Right cardiac atrium (tissue), 5 donors: ENCODE results near the gene ZNF224. TPM values are rescaled to one million over a fixed set of nuclear protein-coding genes. Genes with fewer than 3 reads are reported as not detected.
"Not testable (repeated sequence)": the region's sequence is repeated elsewhere in the genome, so short reads cannot be mapped to it uniquely, and the experiment has no call there.

Source experiments
- ATAC-seq, 2 donors: fragments of 200-7000 bp; cut with Tn5 transposase; one replicate each; pipeline versions ENCODE4 v1.8.0 to v1.9.1; 2020; ENCODE audit warnings: moderate library complexity in 2 of 2, mild to moderate bottlenecking in 1 of 2
- DNase-seq, 3 donors: peaks; one replicate each; pipeline ENCODE4 v3.0.0-alpha.2; 2020
- H3K27ac ChIP-seq: one replicate; pipeline ENCODE4 v1.5.1; 2013; ENCODE audit warnings: mild to moderate bottlenecking, low read length, control low read depth, moderate library complexity
- H3K27me3 ChIP-seq: one replicate; pipeline ENCODE4 v1.6.1; 2013; ENCODE audit not compliant: control insufficient read depth, insufficient read depth
- H3K4me1 ChIP-seq: one replicate; pipeline ENCODE4 v1.6.1; 2013; ENCODE audit warnings: low read length; ENCODE audit not compliant: control insufficient read depth, insufficient read depth
- H3K4me3 ChIP-seq: one replicate; pipeline ENCODE4 v1.5.1; 2013; ENCODE audit warnings: low read length, control low read depth
- H3K9me3 ChIP-seq: one replicate; pipeline ENCODE4 v1.6.1; 2013; ENCODE audit warnings: low read length; ENCODE audit not compliant: control insufficient read depth
- WGBS: extraction: QIAGEN DNeasy Blood & Tissue Kit; methylation state at CpG from one replicate; pipeline ENCODE4 v1.1.7; 2013; 5-methylcytosine and 5-hydroxymethylcytosine counted together
- intact Hi-C, 4 donors: fragments of 100-400 bp; cut with DNase I; formaldehyde crosslinking; loops; one replicate each; pipeline versions ENCODE4 v1.11.0 to v1.14.0; 2022 to 2023
- polyA plus RNA-seq: library from polyadenylated mRNA; stranded (reverse); fragments of 200-250 nt; gene quantifications from one replicate; pipeline ENCODE4 v1.2.3, GENCODE V29; 2013
- total RNA-seq, 4 donors: library from RNA; stranded (reverse); fragmentation: NEBNext Ultra II Directional; extraction: Animal tissue kit (Norgen Biotek cat#: 25700); gene quantifications; one replicate each; pipeline ENCODE4 v1.2.1, GENCODE V29; 2021
- donor health status: healthy with polysubstance abuse.
- donor health status: DM: no; HTN: yes; CAD: no.
- donor health status: DM: no; HTN: no; CAD: no.
- donor health status: DM: no; HTN: yes; CAD: no; lungs with severe emphysema.
- donor health status: DM: yes; HTN: yes; CAD: no.

Gene ZNF224
- total and polyA plus RNA-seq, 5 donors, result 10.1 to 17.0 (median 15.8) TPM

- Histone ChIP-seq H3K9me3 (no peaks in the 10 kb centered on the region), H3K27ac (no peak overlapping the region), H3K4me3 (peak overlapping the region; percentile 76), H3K4me1 (no peaks in the 10 kb centered on the region), H3K27me3 (no peaks in the 10 kb centered on the region)
- DNase-seq (no peak), ATAC-seq (peak; percentile 50 to 61)
- WGBS, result 21% methylated on average over 18 of the region's 18 CpGs
- intact Hi-C loops, result no loop called here
These were observed 21.4 kb upstream of the ZNF224 start for GRCh38 chr19:44072543-44073401.

GRCh38 chr19:44076325-44076724 is 17.8 kb upstream of the ZNF224 start:
- Histone ChIP-seq H3K4me3 (no peak overlapping the region), H3K27me3 (no peaks in the 10 kb centered on the region), H3K4me1 (no peaks in the 10 kb centered on the region), H3K27ac (no peak overlapping the region), H3K9me3 (no peaks in the 10 kb centered on the region)
- WGBS, result 90% methylated on average over 2 of the region's 2 CpGs
- intact Hi-C loops, result no loop called here
- ATAC-seq, result no peak
- no peak for DNase-seq

GRCh38 chr19:44092108-44092507 is 2.1 kb upstream of the ZNF224 start:
- ATAC-seq (no peak), DNase-seq (no peak)
- H3K27ac ChIP-seq, result no peak overlapping the region
- H3K4me3 ChIP-seq, result no peak overlapping the region
- intact Hi-C loops, result no loop called here
- H3K4me1 ChIP-seq, result no peaks in the 10 kb centered on the region
- H3K9me3 ChIP-seq, result no peaks in the 10 kb centered on the region
- 66% methylated on average over 4 of the region's 4 CpGs for WGBS
- H3K27me3 ChIP-seq, result no peaks in the 10 kb centered on the region

- Histone ChIP-seq H3K27ac (no peak overlapping the region), H3K4me3 (no peak overlapping the region), H3K4me1 (no peaks in the 10 kb centered on the region), H3K27me3 (no peaks in the 10 kb centered on the region), H3K9me3 (peaks cover 14% of the 10 kb centered on the region)
- DNase-seq (no peak), ATAC-seq (no peak)
- WGBS, result 98% methylated on average over 3 of the region's 3 CpGs
- intact Hi-C loops, result no loop called here
These were observed 13.6 kb downstream of the ZNF224 start for GRCh38 chr19:44107751-44108150.

GRCh38 chr19:44109458-44109857 is 15.3 kb downstream of the ZNF224 start:
- H3K27ac ChIP-seq, result no peak overlapping the region
- no peak overlapping the region for H3K4me3 ChIP-seq
- intact Hi-C loops, result no loop called here
- H3K4me1 ChIP-seq, result no peaks in the 10 kb centered on the region
- ATAC-seq (no peak), DNase-seq (no peak)
- peaks cover 14% of the 10 kb centered on the region for H3K9me3 ChIP-seq
- H3K27me3 ChIP-seq, result no peaks in the 10 kb centered on the region

- Histone ChIP-seq H3K9me3 (peaks cover 9% of the 10 kb centered on the region), H3K27me3 (no peaks in the 10 kb centered on the region), H3K4me3 (peak overlapping the region; percentile 95), H3K4me1 (no peaks in the 10 kb centered on the region), H3K27ac (no peak overlapping the region)
- ATAC-seq, result peak in 1 of 2 donors; percentile 22
- DNase-seq, result peak in 1 of 3 donors; percentile 18
- 11% methylated on average over 17 of the region's 17 CpGs for WGBS
- intact Hi-C loops, result loop anchor here in 2 of 4 donors (2.0 to 10.0 kb wide), 3 partner anchors 17 to 53 kb away; partner anchors contain the start of genes ZNF226 (in 2 of the 2) and ZNF224 (in 1 of the 2)
These were observed 17.8 kb downstream of the ZNF224 start for GRCh38 chr19:44111910-44112463.

GRCh38 chr19:44112802-44113137 is 18.6 kb downstream of the ZNF224 start:
- Histone ChIP-seq H3K27me3 (no peaks in the 10 kb centered on the region), H3K4me1 (no peaks in the 10 kb centered on the region), H3K9me3 (peaks cover 3% of the 10 kb centered on the region), H3K4me3 (peak overlapping the region; percentile 95), H3K27ac (peak overlapping the region; percentile 79)
- ATAC-seq (no peak), DNase-seq (no peak)
- WGBS, result under 1% methylated on average over 11 of the region's 11 CpGs
- intact Hi-C loops, result loop anchor here in 2 of 4 donors (2.0 to 10.0 kb wide), 3 partner anchors 18 to 52 kb away; partner anchors contain the start of genes ZNF226 (in 2 of the 2) and ZNF224 (in 1 of the 2)

- intact Hi-C loops, result loop anchor here in 2 of 4 donors (2.0 to 10.0 kb wide), 3 partner anchors 18 to 52 kb away; partner anchors contain the start of genes ZNF226 (in 2 of the 2) and ZNF224 (in 1 of the 2)
- peak; percentile 94 to 96 (median 96) for DNase-seq
- no peaks in the 10 kb centered on the region for H3K4me1 ChIP-seq
- ATAC-seq, result peak; percentile 99
- peak within 1 kb of the TSS; percentile 95 for H3K4me3 ChIP-seq
- no peaks in the 10 kb centered on the region for H3K27me3 ChIP-seq
- peak within 1 kb of the TSS; percentile 79 for H3K27ac ChIP-seq
- under 1% methylated on average over 44 of the region's 44 CpGs for WGBS
- no peaks in the 10 kb centered on the region for H3K9me3 ChIP-seq
These were observed 19.1 kb downstream of the ZNF224 start, which contains the start of gene ZNF225 for GRCh38 chr19:44113138-44113783. ZNF225 (plus strand) TSS chr19:44113399; CDS start chr19:44115828, 2,429 bp downstream.

GRCh38 chr19:44113784-44114390 is 19.7 kb downstream of the ZNF224 start:
- no peaks in the 10 kb centered on the region for H3K4me1 ChIP-seq
- no peaks in the 10 kb centered on the region for H3K9me3 ChIP-seq
- DNase-seq (peak in 1 of 3 donors; percentile 63), ATAC-seq (peak in 1 of 2 donors; percentile 5)
- peak overlapping the region; percentile 71 for H3K27ac ChIP-seq
- no peaks in the 10 kb centered on the region for H3K27me3 ChIP-seq
- peak overlapping the region; percentile 84 for H3K4me3 ChIP-seq
- intact Hi-C loops, result loop anchor here in 2 of 4 donors (2.0 to 10.0 kb wide), 3 partner anchors 19 to 51 kb away; partner anchors contain the start of genes ZNF226 (in 2 of the 2) and ZNF224 (in 1 of the 2)
- 2% methylated on average over 18 of the region's 18 CpGs for WGBS

GRCh38 chr19:44121162-44121561 is 27.0 kb downstream of the ZNF224 start:
- H3K27me3 ChIP-seq, intact Hi-C loops, ATAC-seq, H3K4me1 ChIP-seq, H3K4me3 ChIP-seq, DNase-seq, H3K9me3 ChIP-seq, H3K27ac ChIP-seq: not testable (repeated sequence)
- 95% methylated on average over 4 of the region's 4 CpGs for WGBS
